Transverse colon (tissue), 4 donors: ENCODE results near the gene EEPD1.

Experiments used
- POLR2A ChIP-seq: fragments of 450-650 bp; IDR thresholded peaks from one replicate; pipeline ENCODE4 v1.6.1; 2016; ENCODE audit warnings: antibody characterized with exemption, mild to moderate bottlenecking, moderate library complexity
- POLR2AphosphoS5 ChIP-seq, 3 donors: sonication (generic); formaldehyde crosslinking; IDR thresholded peaks; one replicate each; pipeline ENCODE4 v1.6.1; 2016; ENCODE audit warnings: antibody characterized with exemption in 3 of 3
- TF ChIP-seq, protein P1 (sequence below), 5 experiments: fragments of 200-600 bp in 3 of 5; fragments of 450-650 bp in 2 of 5; sonication (generic) in 3 of 5; IDR thresholded peaks; 1 replicate in 2 of 5; 2 replicates in 3 of 5; pipeline ENCODE4 v1.5.1; 2016 to 2017; ENCODE audit warnings: antibody characterized with exemption in 5 of 5, inconsistent platforms in 3 of 5, mild to moderate bottlenecking in 2 of 5, moderate library complexity in 1 of 5

DNA sequence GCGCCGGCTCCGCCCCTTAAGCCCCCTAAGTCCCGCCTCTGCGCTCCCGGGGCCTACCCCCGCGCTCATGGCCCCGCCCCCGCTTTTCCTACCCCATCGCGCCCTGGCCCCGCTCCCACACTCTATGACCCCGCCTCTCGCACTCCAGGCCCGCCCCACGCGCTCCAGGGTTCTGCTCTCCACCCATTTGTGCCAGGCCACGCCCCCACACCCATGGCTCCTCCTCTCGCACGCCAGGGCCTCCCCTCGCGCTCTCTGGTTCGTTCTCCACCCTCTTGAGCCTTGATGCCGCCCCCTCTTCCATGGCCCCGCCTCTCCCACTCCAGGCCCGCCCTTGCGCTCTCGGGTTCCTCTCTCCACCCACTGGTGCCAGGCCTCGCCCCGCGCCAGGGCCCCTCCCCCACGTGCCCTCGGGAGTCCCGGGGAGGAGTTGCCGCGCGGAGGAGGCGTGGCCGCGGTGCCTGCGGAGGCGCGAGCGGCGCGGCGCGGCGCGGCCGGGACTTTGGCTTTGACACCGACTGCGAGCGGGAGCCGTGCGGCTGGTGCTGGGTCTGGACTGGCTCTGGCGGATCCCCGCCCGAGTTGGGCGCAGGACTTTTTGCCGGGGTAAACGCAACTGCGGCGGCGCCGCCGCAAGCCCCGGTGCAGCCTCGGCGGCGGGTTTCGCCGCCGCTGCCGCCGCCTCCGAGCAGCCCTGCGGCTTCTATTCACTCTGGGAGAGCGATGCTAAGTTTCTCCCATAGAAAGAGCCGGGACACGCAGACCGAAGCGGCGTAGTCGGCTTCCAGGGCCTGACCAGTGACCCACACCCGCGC, at the start of gene EEPD1:
- TF ChIP-seq POLR2A = peak; percentile 81
- TF ChIP-seq, protein P1, sequence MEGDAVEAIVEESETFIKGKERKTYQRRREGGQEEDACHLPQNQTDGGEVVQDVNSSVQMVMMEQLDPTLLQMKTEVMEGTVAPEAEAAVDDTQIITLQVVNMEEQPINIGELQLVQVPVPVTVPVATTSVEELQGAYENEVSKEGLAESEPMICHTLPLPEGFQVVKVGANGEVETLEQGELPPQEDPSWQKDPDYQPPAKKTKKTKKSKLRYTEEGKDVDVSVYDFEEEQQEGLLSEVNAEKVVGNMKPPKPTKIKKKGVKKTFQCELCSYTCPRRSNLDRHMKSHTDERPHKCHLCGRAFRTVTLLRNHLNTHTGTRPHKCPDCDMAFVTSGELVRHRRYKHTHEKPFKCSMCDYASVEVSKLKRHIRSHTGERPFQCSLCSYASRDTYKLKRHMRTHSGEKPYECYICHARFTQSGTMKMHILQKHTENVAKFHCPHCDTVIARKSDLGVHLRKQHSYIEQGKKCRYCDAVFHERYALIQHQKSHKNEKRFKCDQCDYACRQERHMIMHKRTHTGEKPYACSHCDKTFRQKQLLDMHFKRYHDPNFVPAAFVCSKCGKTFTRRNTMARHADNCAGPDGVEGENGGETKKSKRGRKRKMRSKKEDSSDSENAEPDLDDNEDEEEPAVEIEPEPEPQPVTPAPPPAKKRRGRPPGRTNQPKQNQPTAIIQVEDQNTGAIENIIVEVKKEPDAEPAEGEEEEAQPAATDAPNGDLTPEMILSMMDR (IDR thresholded peaks at IDR 0.05) = no peak
- peak; percentile 75 to 93 (median 88) for TF ChIP-seq POLR2AphosphoS5 (IDR thresholded peaks at IDR 0.05)
